HCT116 (cell line): ENCODE results near the gene DDX24. TPM values are rescaled to one million over a fixed set of nuclear protein-coding genes. Genes with fewer than 3 reads are reported as not detected.

Experiments used
- ATAC-seq: fragments of 200-7000 bp; cut with Tn5 transposase; 2 replicates; pipeline ENCODE4 v1.9.1; 2020; ENCODE audit warnings: mild to moderate bottlenecking, moderate library complexity
- BruUV-seq: library from RNA; stranded (reverse); fragments of 400-500 nt; replicated peaks from 2 replicates; lab custom pipeline; 2021; lab: Mats Ljungman, UMichigan
- CTCF ChIA-PET: fragments of 300-600 bp; sonication (Branson Sonifier 250); formaldehyde crosslinking; loops from one replicate; lab custom pipeline; 2021; ENCODE audit warnings: antibody characterized with exemption; lab: Charles Lee
- POLR2A ChIA-PET: fragments of 300-600, 350-600 bp; sonication (Branson Sonifier 250); formaldehyde crosslinking; loops from one replicate; lab custom pipeline; 2021; ENCODE audit warnings: antibody characterized with exemption; lab: Charles Lee
- RAD21 ChIA-PET, 2 experiments: fragments of 300-600 bp; sonication (Branson Sonifier 250); formaldehyde crosslinking; loops; one replicate each; lab custom pipeline; 2023; ENCODE audit warnings: low total read pairs in 2 of 2; ENCODE audit not compliant: uncharacterized antibody in 2 of 2, unreplicated experiment in 2 of 2, low non-redundant PET in 1 of 2; lab: Charles Lee
- DNase-seq: peaks from one replicate; pipeline ENCODE4 v3.0.0-alpha.2; 2010; ENCODE audit warnings: low read depth, low spot score
- H2AFZ ChIP-seq: fragments of 200-600 bp; shearing (Covaris generic), sonication (generic); 2 replicates; pipeline ENCODE4 v1.6.1; 2017; ENCODE audit warnings: low read depth, mixed run types, mixed read lengths, antibody characterized with exemption, low read length; ENCODE audit not compliant: poor library complexity, severe bottlenecking
- H3K27ac ChIP-seq: 2 replicates; pipeline ENCODE4 v1.5.1; 2012; ENCODE audit warnings: low read depth, low read length
- H3K27me3 ChIP-seq: fragments of 200-600 bp; sonication (generic); 2 replicates; pipeline ENCODE4 v1.6.1; 2016; ENCODE audit warnings: mixed run types, low read length, mixed read lengths; ENCODE audit not compliant: insufficient read depth
- H3K36me3 ChIP-seq, 2 experiments: fragments of 200-500 bp in 1 of 2; fragments of 200-600 bp in 1 of 2; sonication (Bioruptor generic) in 1 of 2; sonication (generic) in 1 of 2; 2 replicates each; pipeline versions ENCODE4 v1.5.1 to v1.6.1; 2014 to 2016; ENCODE audit warnings: low read length in 2 of 2, inconsistent platforms in 1 of 2, mixed read lengths in 1 of 2, mixed run types in 1 of 2; ENCODE audit not compliant: insufficient read depth in 2 of 2, control insufficient read depth in 1 of 2
- H3K4me1 ChIP-seq, 2 experiments: fragments of 200-600 bp in 1 of 2; sonication (generic) in 1 of 2; 2 replicates each; pipeline versions ENCODE4 v1.5.1 to v1.6.1; 2012 to 2017; ENCODE audit warnings: low read length in 2 of 2, inconsistent platforms in 1 of 2, mild to moderate bottlenecking in 1 of 2, mixed read lengths in 1 of 2, mixed run types in 1 of 2, moderate library complexity in 1 of 2; ENCODE audit not compliant: insufficient read depth in 2 of 2, control insufficient read depth in 1 of 2
- H3K4me2 ChIP-seq: fragments of 200-600 bp; sonication (generic); 2 replicates; pipeline ENCODE4 v1.6.1; 2017; ENCODE audit warnings: mixed run types, low read length, mixed read lengths
- H3K4me3 ChIP-seq, 2 experiments: fragments of 200-600 bp in 1 of 2; sonication (generic) in 1 of 2; replicated peaks in 1 of 2; 2 replicates each; pipeline ENCODE4 v1.5.1; 2011 to 2016; ENCODE audit warnings: low read length in 2 of 2, control low read depth in 1 of 2, low read depth in 1 of 2, mild to moderate bottlenecking in 1 of 2, mixed read lengths in 1 of 2, mixed run types in 1 of 2
- H3K79me2 ChIP-seq: fragments of 200-600 bp; sonication (generic); 2 replicates; pipeline ENCODE4 v1.6.1; 2017; ENCODE audit warnings: mild to moderate bottlenecking, mixed run types, low read length, moderate library complexity, mixed read lengths; ENCODE audit not compliant: insufficient read depth
- H3K9ac ChIP-seq: fragments of 200-600 bp; sonication (generic); 2 replicates; pipeline ENCODE4 v1.6.1; 2016; ENCODE audit warnings: low read length, mixed read lengths
- H3K9me2 ChIP-seq: fragments of 200-600 bp; sonication (generic), shearing (Covaris generic); 2 replicates; pipeline ENCODE4 v1.6.1; 2017; ENCODE audit warnings: mixed run types, mild to moderate bottlenecking, moderate library complexity; ENCODE audit not compliant: insufficient read depth
- H3K9me3 ChIP-seq, 2 experiments: fragments of 200-500 bp in 1 of 2; fragments of 200-600 bp in 1 of 2; sonication (Bioruptor generic) in 1 of 2; sonication (generic) in 1 of 2; 2 replicates each; pipeline ENCODE4 v1.6.1; 2014 to 2017; ENCODE audit warnings: low read length in 2 of 2, mixed read lengths in 2 of 2, inconsistent platforms in 1 of 2, low read depth in 1 of 2, mild to moderate bottlenecking in 1 of 2, mixed run types in 1 of 2, moderate library complexity in 1 of 2; ENCODE audit not compliant: control insufficient read depth in 1 of 2, insufficient read depth in 1 of 2
- H4K20me1 ChIP-seq: fragments of 200-600 bp; sonication (generic), shearing (Covaris generic); 2 replicates; pipeline ENCODE4 v1.6.1; 2017; ENCODE audit warnings: mixed run types, mild to moderate bottlenecking, moderate library complexity; ENCODE audit not compliant: insufficient read depth
- CBX3 ChIP-seq: IDR thresholded peaks from 2 replicates; pipeline ENCODE4 v1.6.1; 2012; ENCODE audit warnings: low read depth
- CEBPB ChIP-seq: IDR thresholded peaks from 2 replicates; pipeline ENCODE4 v1.6.1; 2012; ENCODE audit warnings: low read depth
- CTCF ChIP-seq, 3 experiments: fragments of 200-600 bp in 1 of 3; sonication (generic) in 1 of 3; IDR thresholded peaks in 2 of 3; conservative IDR thresholded peaks in 1 of 3; 2 replicates each; pipeline ENCODE4 v1.5.1; 2012 to 2017; ENCODE audit warnings: low read depth in 2 of 3, low read length in 2 of 3, antibody characterized with exemption in 1 of 3, borderline replicate concordance in 1 of 3, control low read depth in 1 of 3, mild to moderate bottlenecking in 1 of 3, mixed read lengths in 1 of 3, mixed run types in 1 of 3, moderate library complexity in 1 of 3; ENCODE audit not compliant: insufficient read depth in 1 of 3
- EGR1 ChIP-seq: IDR thresholded peaks from 2 replicates; pipeline ENCODE4 v1.6.1; 2012; ENCODE audit warnings: low read depth
- ELF1 ChIP-seq: IDR thresholded peaks from 2 replicates; pipeline ENCODE4 v1.6.1; 2012; ENCODE audit warnings: low read depth, borderline replicate concordance
- EZH2 ChIP-seq: fragments of 200-600 bp; sonication (generic); IDR thresholded peaks from 2 replicates; pipeline ENCODE4 v1.6.1; 2017; ENCODE audit warnings: antibody characterized with exemption, mixed run types
- EZH2phosphoT487 ChIP-seq: fragments of 200-600 bp; IDR thresholded peaks from 2 replicates; pipeline ENCODE4 v1.6.1; 2018; ENCODE audit warnings: antibody characterized with exemption, borderline replicate concordance
- FOSL1 ChIP-seq: IDR thresholded peaks from 2 replicates; pipeline ENCODE4 v1.6.1; 2012; ENCODE audit warnings: low read depth
- POLR2A ChIP-seq: IDR thresholded peaks from 2 replicates; pipeline ENCODE4 v1.7.0; 2011; ENCODE audit warnings: borderline replicate concordance; ENCODE audit not compliant: insufficient read depth, insufficient read length; ENCODE audit errors: extremely low read depth
- POLR2AphosphoS5 ChIP-seq: IDR thresholded peaks from 2 replicates; pipeline ENCODE4 v1.6.1; 2011; ENCODE audit warnings: mild to moderate bottlenecking, low read depth, low read length, moderate library complexity
- RAD21 ChIP-seq: IDR thresholded peaks from 2 replicates; pipeline ENCODE4 v1.6.1; 2012; ENCODE audit warnings: low read depth, mild to moderate bottlenecking
- REST ChIP-seq: IDR thresholded peaks from 2 replicates; pipeline ENCODE4 v1.6.1; 2012; ENCODE audit warnings: low read depth
- SIN3A ChIP-seq: IDR thresholded peaks from 2 replicates; pipeline ENCODE4 v1.6.1; 2012; ENCODE audit warnings: low read depth
- SP1 ChIP-seq: IDR thresholded peaks from 2 replicates; pipeline ENCODE4 v1.6.1; 2012; ENCODE audit warnings: low read depth
- SRF ChIP-seq: IDR thresholded peaks from 2 replicates; pipeline ENCODE4 v1.6.1; 2012; ENCODE audit warnings: low read depth
- ZNF274 ChIP-seq: fragments of 200-500 bp; sonication (Bioruptor generic); IDR thresholded peaks from 2 replicates; pipeline ENCODE4 v1.6.1; 2014; ENCODE audit warnings: mild to moderate bottlenecking, low read depth, low read length, inconsistent platforms
- intact Hi-C: fragments of 100-400 bp; cut with micrococcal nuclease; formaldehyde crosslinking; loops from 2 replicates; pipeline ENCODE4 v1.10.0; 2022
- total RNA-seq: library from RNA; stranded (reverse); gene quantifications from one replicate; pipeline ENCODE4 v1.2.1, GENCODE V29; 2021; ENCODE audit not compliant: unreplicated experiment
- TF ChIP-seq, protein P1 (sequence below): IDR thresholded peaks from 2 replicates; pipeline ENCODE4 v1.6.1; 2011; ENCODE audit warnings: mild to moderate bottlenecking, low read length, moderate library complexity; ENCODE audit not compliant: insufficient replicate concordance; ENCODE audit errors: extremely low read depth
- TF ChIP-seq, protein P2 (sequence below): IDR thresholded peaks from 2 replicates; pipeline ENCODE4 v1.6.1; 2012
- TF ChIP-seq, protein P3 (sequence below): IDR thresholded peaks from 2 replicates; pipeline ENCODE4 v1.6.1; 2012

Gene DDX24
- total RNA-seq, 1 experiment from 2014 or later: 169 TPM

GRCh38 chr14:94026173-94026888, 54.7 kb downstream of the DDX24 start, which contains the start of gene OTUB2:
TSS of gene OTUB2 (plus strand) at chr14:94026340. CDS start at chr14:94026538, 198 bp downstream.
- Histone ChIP-seq H3K27me3 (no peaks in the 10 kb centered on the region), H3K9me3 (no peaks in the 10 kb centered on the region), H3K9ac (peak within 1 kb of the TSS; percentile 75), H4K20me1 (no peaks in the 10 kb centered on the region), H2AFZ (peak within 1 kb of the TSS; percentile 89), H3K4me1 (peaks cover 29 to 53% of the 10 kb centered on the region in 2 experiments), H3K4me3 (peak within 1 kb of the TSS; percentile 49 to 66), H3K79me2 (no peaks in the 10 kb centered on the region; the same call in 1 of the 2 replicates), H3K9me2 (no peaks in the 10 kb centered on the region), H3K4me2 (peak within 1 kb of the TSS; percentile 93), H3K36me3 (no peaks in the 10 kb centered on the region), H3K27ac (peak within 1 kb of the TSS; percentile 6; the same call in 1 of the 2 replicates)
- CTCF ChIA-PET: interaction anchor here (1.0 to 1.5 kb wide), 6 partner anchors 10 to 110 kb away, joined by 3 to 11 read pairs (median 5); no protein-coding TSS in a partner anchor
- peak; percentile 83 for ATAC-seq
- no peak for TF ChIP-seq RAD21
- TF ChIP-seq EGR1: no peak
- TF ChIP-seq, protein P1, sequence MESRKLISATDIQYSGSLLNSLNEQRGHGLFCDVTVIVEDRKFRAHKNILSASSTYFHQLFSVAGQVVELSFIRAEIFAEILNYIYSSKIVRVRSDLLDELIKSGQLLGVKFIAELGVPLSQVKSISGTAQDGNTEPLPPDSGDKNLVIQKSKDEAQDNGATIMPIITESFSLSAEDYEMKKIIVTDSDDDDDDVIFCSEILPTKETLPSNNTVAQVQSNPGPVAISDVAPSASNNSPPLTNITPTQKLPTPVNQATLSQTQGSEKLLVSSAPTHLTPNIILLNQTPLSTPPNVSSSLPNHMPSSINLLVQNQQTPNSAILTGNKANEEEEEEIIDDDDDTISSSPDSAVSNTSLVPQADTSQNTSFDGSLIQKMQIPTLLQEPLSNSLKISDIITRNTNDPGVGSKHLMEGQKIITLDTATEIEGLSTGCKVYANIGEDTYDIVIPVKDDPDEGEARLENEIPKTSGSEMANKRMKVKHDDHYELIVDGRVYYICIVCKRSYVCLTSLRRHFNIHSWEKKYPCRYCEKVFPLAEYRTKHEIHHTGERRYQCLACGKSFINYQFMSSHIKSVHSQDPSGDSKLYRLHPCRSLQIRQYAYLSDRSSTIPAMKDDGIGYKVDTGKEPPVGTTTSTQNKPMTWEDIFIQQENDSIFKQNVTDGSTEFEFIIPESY: no peak
- no peak for TF ChIP-seq CTCF (IDR thresholded peaks at IDR 0.05 in 2 of 3, conservative IDR thresholded peaks at IDR 0.05 in 1 of 3; ENCODE audit: borderline replicate concordance in 1 of 3, insufficient read depth in 1 of 3, low read depth in 2 of 3, low read length in 2 of 3)
- TF ChIP-seq, protein P2, sequence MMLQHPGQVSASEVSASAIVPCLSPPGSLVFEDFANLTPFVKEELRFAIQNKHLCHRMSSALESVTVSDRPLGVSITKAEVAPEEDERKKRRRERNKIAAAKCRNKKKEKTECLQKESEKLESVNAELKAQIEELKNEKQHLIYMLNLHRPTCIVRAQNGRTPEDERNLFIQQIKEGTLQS: no peak
- no peak for TF ChIP-seq ELF1
- TF ChIP-seq POLR2A: no peak
- TF ChIP-seq SP1: no peak
- TF ChIP-seq EZH2: no peak
- TF ChIP-seq, protein P3, sequence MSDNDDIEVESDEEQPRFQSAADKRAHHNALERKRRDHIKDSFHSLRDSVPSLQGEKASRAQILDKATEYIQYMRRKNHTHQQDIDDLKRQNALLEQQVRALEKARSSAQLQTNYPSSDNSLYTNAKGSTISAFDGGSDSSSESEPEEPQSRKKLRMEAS: no peak
- no peak for TF ChIP-seq CEBPB
- no peak for TF ChIP-seq CBX3
- no peak for TF ChIP-seq FOSL1
- TF ChIP-seq SRF: no peak
- TF ChIP-seq EZH2phosphoT487: no peak
- TF ChIP-seq ZNF274: no peak
- TF ChIP-seq REST: no peak
- no peak for TF ChIP-seq POLR2AphosphoS5
- TF ChIP-seq SIN3A: no peak
- intact Hi-C loops: no loop called here
- BruUV-seq: no TSS peak
- RAD21 ChIA-PET: interaction anchor here in 1 of 2 experiments (0.7 kb wide), 1 partner anchor 10 kb away, joined by 3 read pairs; no protein-coding TSS in a partner anchor
- DNase-seq: peak; percentile 97
- POLR2A ChIA-PET: interaction anchor here (0.6 kb wide), 1 partner anchor 9 kb away, joined by 3 read pairs; no protein-coding TSS in a partner anchor
